ENCODE measurements around the gene UBE2M.

UBE2M gene

DNA sequence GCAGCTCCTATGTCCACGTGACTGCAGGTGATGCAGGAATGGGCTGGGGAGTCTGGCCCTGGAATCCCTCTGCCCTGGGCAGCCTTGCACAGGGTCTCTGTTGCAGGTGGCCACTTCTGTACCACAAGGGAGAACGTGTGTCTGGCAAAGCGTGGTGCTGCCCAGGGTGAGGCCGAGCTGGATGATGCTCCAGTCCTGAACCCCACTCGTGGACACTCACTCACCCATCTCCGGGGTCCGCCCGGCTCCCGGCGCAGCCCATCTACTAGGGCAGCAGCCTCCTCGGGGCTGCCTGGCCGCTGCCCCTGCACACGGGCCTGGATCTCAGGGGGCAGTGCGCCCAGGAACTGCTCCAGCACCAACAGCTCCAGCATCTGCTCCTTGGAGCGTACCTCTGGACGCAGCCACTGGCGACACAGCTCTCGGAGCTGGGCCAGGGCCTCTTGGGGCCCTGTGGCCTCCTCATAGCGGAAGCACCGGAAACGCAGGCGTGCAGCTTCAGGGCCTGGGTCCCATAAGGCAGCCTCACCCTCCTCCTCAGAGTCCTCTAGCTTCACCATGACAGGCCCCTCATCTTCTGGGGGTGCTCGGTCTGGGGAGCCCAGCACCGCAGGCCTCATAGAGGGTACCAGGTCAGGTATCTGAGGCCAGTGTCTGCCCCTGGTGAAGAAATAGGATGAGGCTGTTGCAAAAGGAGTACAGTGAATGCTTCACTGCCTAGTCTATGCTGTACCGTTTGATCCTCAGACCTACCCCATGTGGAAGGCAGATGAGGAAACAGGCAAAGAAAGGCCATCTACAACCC lies 12.6 kb upstream of the UBE2M start:
- DNase-seq: no peak

DNA sequence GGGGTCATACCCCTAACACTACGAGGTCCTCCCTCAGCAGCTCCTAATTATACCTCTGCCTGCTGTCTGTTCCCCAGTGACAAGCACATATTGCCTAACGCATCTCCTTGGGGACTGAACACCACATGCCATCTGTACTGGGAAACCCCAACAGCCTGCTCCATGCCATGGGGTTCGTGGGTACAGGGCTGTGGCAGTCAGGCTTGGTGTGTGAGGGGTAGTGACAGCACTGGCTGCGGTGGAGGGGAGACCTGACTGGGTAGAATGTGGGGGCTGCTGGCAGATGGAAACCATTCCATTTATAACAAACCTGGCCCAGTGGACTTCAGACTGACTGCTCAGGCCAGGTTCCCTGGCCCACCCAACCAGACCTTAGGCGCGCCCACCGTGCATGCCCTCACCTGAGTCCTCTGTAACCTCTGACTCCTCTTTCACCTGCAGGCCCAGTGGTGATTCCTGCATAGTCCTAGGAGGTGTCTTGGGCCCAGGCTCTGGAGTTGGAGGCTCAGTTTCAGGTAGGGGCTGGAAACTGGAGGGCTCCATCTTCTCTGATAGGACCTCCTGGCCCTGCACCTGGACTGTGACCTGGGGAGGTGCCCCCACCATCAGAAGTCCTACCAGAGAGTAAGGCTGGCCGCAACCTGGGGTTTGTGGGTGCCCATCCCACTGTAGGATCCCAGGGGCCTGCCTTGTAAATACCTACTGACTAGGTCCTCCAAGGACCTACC lies 11.7 kb upstream of the UBE2M start:
- no peak for DNase-seq

DNA sequence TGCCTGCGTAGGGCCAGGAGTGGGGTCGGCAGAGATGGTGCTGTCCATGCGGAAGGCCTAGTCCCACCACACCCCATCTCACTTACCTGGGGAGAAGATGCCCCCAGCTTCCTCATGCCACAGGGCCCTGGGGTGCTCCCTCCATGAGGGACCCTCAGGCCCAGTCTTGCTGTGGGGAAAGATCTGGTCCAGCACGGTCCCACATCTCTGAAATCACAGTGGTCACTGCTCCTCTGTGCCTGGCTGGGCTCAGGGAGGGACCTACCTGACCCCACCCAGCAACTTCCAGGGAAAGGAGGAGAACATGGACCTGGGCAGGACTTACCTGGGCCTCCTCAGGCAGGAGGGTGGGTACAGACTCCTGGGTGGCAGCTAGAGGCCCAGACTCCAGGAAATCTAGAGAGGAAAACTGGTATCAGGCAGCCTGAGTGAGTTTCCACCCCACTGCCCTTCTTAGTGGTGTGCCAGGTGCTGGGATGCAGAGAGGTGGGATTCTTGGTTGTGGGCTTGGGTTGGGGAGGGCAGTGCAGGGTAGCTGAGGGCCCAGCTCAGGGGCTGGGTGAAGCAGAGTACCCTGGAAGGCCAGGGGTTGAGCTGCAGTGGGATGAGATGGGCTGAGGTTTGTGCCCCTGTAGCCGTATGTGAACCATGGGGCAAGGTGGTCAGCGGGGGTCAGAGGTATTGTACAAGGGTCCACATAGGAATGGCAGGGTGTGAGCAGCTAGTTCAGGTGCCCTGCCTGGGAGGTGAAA lies 11.0 kb upstream of the UBE2M start:
- DNase-seq: no peak

DNA sequence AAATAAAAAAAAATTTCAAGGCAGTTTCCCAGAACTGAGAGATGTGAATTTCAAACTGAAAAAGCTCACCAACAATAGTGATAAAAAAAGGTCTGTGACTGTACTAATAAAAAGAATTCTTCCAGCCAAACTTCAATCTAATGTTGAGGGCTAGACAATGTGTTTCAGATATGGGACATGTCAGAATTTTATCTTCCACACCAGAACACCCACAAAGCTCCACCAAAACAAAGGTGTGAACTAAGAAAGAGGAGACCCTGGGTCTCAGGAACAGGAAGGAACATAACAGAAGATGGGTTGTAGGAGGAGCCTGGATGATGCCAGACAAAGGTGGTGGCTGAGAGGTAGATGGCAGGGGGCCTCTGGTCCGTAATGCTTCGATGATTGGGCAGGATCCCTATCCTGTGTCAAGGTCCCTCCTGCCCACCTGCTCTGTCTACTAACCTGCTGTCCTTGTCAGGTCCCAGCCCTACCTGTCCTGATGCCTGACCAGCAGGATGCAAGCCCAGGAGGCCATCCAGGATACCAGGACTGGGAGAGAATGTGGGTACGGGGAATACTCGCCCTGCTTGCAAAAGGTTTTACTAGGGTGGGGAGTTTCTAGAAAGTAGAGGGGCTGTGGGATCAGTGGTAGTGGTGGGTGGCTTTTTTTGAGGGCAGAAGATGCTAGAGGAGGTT lies 10.2 kb upstream of the UBE2M start:
- no peak for DNase-seq

DNA sequence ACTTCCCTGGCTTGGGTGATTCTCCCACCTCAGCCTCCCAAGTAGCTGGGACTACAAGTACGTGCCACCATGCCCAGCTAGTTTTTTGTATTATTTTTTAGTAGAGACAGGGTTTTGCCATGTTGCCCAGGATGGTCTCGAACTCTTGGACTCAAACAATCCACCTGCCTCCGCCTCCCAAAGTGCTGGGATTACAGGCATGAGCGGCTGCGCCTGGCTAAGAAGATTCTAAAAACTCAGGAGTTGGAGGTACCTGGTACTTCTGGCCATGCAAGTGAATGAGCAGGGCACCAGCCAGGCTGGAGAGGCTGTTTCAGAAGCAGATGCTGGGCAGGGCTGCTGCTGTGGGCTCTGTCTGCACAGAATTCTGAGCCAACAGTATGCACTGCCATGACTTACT lies 8.6 kb upstream of the UBE2M start:
- DNase-seq: no peak

DNA sequence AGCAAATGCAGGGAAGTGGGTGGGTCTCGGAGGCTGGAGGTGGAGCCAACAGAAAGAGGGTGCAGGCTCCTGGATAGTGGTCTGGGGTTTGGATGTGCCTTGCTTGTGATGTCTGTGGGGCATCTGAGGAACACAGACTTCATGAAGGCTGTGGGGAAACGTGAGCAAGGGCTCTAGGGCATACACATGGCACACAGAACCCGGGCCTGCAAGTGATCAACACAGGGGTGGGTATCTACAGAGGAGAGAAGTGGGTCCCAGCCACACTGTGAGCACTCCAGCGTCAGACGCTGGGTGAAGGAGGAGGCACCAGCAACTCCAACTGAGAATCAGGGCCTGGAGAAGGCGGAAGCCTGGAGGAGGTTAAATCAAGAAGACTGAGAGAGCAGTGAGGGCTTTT lies 5.4 kb upstream of the UBE2M start:
- no peak for DNase-seq

DNA sequence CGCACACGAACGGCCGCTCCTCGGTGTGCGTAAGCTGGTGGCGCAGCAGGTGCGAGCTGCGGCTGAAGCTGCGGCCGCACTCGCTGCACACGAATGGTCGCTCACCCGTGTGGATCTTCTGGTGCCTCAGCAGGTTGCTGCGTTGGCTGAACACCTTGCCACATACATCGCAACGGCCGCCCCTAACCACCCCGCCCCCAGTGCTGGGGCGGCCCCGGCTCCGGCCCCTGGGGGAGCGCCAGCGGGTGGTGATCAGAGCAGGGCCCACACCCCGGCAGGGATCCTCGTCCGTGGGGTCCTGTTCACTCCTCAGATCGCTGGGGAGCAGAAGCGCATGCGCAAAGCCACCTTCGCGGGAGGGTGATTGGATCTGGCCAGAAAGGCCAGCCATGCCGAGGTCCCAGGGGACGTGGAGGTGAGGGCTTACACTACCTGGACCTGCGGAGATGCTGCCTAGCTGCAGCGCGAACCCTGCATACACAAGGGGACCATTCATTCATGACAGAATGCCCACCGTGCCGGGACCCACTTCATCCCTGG lies 4.7 kb upstream of the UBE2M start:
- no peak for DNase-seq

DNA sequence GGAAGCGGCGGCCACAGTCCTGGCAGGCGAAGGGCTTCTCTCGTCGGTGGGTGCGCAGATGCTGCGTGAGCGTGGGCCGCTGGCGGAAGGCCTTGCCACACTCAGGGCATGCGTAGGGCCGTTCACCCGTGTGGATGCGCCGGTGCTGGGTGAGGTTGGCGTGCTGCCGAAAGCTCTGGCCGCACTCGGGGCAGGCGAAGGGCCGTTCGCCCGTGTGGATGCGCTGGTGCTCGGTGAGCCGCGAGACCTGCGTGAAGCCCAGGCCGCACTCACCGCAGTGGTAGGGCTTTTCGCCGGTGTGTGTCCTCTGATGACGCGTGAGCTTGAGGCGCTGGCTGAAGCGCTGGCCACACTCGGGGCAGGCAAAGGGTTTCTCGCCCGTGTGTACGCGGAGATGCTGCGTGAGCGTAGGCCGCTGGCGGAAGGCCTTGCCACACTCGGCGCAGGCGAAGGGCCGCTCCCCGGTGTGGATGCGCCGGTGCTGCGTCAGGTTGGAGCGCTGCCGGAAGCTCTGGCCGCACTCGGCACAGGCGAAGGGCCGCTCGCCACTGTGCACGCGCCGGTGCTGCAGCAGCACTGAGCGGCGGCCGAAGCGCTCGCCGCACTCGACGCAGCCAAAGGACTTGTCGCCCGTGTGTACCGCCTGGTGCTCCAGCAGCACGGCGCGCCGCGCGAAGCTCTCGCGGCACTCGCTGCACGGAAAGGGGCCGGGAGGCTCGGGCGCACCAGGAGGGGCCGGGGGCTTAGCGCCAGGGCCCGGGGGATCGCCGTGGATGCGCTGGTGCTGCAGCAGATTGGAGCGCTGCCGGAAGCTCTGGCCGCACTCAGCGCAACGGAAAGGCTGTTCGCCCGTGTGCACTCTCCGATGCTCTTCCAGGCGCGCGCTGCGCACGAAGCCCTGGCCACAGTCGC lies 4.0 kb upstream of the UBE2M start:
- DNase-seq: no peak

DNA sequence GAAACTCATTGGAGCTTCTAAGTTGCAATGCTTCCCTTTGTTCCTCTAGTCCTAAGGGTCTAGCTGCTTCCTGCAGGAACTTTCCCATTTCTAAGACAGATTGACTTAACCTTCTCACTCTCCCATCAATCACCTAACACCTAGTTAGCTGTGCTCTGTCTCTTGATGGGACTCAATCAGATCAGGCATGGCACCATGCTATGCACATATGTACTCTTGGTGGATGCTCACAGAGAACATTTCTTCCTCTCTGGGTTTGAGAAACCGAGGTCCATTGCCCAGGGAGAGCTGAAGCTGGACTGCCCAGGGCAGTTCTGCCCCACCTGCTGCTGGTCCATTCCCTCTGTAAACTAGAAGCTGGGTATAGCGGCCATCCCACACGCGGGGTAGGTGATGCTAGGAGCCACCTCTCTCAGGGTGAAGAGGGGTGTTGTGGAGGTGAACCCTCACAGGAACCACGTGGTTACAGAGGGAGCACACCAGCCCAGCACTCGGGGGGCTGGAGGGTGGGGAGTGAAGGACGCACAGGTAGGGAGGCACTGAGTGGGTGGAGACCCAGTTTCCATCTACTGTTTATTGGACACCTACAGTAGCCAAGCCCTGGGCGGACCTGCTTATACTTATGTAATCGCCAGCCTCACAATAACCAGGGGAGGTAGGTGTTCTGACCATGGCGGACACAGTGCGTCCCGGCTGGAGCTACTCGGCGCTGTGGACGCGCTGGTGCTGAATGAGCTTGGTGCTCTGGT lies 3.1 kb upstream of the UBE2M start:
- DNase-seq: no peak

DNA sequence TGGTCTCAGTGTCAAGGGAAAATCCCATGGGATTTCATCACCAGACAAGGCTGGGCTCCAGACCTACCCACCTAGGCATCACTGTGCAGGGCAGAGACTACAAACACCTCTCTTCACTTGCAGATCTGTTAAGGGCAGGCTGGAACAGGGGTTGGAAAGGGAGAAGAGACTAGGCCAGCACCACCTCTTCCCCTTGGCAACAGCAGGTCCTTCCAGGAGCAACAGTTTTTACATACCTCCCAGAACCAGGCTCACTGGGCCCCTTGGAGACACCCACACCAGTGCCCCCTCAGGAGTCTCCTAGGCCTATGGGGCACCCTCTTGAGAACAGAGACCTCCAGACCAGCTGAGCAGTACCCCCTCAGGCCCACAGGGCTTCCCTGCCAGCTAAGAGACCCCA lies 2.5 kb upstream of the UBE2M start:
- DNase-seq: no peak

DNA sequence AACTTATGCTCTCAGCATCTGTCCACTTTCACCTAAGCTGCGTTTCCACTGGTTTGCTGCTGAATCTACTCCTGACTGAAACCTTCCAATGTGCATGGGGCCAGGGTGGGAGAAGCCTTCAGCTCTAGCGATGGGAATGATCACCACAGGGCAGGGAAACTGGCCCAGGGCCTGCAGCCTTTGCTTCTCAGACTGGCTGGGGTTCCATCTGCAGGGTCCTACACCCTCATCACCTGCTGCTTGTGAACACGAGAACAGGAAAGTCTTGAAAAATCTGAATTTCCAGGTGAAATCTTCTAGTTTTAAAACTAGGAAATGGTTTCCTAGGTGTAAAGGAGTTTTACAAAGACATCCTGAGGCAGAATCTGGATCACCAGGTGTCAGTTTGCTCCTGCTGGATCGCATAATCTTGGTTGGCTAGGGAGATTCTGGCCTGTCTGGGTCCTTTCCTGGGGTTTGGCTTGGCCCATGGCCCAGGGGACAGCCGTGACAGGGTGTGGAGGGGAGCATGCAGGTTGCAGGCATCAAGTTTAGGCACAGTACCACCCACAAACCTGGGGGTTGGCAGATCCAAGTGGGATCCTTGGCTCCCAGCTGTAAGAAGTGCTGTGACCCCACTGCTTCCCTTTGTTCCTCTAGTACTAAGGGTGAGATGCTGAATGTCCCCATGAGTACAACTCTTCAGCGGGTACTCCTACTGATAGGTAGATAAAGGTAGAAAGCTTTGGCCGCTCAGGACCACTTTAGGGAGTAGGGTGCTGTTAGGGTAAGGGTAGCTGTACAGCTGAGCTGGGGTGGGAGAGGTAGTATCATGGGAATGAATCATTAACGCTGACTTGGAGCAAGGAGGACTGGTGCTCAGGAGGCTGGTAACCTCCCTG lies 1.8 kb upstream of the UBE2M start:
- no peak for DNase-seq

DNA sequence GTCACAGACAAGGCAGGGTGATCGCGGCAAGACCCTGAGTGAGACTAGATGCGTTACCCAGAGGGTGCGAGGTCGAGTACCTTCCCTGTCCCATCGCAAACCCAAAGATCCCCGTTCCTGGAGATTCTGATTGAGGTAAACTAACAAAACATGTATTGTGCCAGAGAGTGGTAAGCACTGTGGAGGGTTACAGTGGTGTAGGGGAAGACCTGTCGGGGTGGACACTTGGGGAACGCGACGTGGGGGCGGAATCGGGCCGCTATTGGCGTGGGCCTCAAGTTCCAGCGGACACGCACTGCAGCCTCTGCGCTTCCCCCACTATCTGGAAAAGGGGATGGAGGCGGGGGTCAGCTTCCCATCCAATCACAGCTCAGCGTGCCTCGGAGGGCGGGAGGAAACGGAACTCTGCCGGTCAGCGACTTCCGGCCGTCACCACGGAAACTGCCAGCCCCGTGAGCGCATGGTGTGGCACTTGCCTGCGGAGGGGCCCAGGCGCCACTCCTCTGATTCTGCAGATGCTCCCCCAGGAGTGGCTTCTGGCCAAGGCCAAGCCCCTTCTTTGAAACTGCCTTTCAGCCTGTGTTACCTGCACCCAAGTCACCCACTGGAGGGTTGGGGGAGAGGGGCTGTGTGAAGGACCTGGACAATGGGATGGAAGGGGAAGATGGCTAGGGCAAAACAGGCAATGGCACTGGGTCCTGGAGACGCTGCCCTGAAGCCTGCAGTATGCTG lies 1.0 kb upstream of the UBE2M start:
- no peak for DNase-seq

DNA sequence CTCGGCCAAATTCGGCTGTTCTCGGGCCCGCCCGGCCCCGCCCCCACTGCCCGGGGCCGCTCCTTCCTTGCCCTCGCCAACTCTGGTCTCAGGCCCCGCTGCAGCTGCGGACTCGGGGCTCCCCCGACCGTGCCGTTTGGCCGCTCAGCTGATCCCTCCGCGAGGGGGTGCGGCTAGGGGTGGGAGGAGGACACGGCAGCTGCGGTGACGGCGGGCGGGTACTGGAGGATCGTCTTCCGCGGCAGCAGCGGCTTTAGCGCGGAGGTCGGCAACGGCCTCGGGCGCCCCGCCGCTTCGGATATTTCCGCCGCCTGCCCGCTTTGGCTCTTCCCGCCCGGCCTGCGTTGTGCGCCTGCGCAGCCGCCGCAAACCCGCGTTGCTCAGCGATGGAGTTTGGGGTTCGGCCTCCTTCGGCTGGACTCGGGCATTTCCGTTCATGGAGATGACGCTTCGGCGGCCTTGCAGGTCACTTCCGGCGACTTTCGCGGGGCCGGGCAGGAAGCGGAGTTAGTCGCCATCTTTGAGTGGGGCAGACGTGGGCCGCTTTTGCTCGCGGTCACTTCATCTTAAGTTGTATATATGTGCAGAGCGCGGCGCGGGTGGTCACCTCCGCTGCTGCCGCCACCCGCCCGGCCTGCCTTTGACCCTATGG lies 338 bp upstream of the UBE2M start:
- DNase-seq: no peak

DNA sequence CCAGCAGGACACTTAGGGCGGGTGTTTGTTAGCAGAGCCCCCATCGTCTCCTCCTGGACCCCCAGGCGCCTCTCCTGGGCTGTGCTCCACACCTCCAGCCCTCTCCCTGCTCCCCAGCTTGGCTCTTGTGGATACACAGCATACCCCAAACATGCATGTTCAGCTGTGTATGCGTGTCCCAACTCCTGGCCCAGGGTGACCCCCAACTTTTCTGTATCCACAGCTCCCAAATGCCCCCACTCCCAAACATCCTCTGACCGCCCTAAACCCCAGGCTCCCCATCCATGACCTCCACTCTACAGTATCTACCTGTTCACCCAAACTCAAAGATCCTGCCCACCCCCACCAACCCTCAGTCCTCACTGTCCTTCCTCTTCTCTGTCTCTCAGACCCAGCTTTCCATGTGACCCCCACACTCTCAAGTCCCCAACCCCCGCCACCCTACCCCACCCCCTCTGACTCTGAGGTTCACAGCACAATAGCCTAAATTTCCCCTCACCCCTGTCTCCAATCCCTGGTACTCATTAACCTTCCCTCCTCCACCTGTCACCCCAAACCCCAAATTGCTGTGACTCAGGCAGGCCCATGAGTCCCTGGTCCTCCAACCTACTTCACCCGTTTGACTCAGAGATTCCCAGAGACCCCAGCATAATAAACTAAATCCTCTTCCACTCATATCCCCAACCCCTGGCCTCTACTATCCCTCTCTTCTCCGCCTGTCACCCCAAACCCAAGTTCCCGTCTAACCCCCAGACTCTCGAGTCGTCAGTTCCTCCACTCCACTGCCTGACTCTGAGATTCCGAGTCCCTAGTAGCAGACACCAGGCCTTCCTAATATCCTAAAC lies 968 bp downstream of the UBE2M start:
- no peak for DNase-seq

DNA sequence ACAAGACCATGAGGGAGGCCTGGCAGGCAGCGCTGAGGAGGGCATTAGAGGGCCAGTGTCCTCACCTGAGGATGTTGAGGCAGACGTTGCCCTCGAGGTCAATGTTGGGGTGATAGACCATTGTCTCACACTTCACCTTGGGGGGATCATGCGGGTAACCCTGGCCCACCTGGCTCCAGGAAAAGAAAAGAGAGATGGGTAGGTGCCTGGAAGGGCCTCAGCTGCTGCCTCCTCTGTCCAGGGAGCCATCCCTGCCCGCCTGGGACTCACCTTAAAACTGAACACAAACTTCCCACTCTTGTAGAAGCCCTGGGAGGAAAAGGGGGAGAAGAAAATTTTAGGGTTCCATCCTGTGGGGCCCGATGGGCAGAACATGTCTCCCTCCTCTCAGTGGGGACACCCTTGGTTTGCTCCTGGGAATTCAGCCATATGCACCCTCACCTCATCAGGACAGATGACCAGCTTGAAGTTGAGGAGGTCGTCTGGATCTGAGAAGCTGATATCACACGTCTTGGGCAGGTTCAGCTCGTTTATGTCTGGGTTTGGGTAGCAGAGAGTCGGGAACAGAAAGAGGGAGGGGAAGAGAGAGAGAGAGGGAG lies 1.7 kb downstream of the UBE2M start:
- no peak for DNase-seq

DNA sequence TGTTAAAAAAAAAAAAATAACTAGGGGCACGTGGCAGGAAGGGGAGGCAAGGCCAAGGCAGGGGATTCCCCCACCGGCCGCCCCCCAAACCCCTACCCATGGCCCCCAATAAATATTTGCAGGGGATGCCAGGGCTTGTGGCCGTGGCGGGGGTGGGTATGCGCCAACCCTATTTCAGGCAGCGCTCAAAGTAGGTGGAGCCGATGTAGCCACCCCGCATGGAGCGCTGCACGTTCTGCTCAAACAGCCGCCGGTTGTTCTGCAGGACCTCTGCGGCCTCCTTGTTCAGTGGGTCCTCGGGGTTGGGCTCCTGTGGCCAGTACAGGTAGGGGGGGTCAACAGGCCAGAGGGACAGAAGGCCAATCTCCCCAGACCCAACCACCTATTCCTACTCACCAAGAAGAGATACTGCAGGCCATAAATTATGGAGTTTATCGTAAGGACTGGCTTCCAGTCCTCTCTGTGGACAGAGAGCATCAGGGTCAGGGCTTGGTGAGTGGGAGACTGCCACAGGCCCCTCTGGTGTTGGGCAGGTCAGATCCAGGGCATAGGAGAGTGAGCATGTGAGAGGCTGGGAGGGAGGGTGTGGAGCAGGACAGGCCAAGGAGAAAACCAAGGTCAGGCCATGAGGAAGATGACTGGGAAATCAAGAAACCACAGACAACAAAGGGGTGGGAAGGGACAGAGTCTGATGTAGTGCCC lies 2.3 kb downstream of the UBE2M start:
- DNase-seq: no peak
